Gastroesophageal sphincter (tissue), 4 donors: ENCODE data around the gene BSX. TPM values are rescaled to one million over a fixed set of nuclear protein-coding genes. Genes with fewer than 3 reads are reported as not detected.

Source experiments
- ATAC-seq: fragments of 150-250 bp; one replicate; pipeline ENCODE4 v1.9.1; 2016; ENCODE audit warnings: mild to moderate bottlenecking, moderate library complexity
- H3K27ac ChIP-seq, 4 donors: fragments of 200-600 bp; sonication (generic) in 3 of 4; 1 replicate in 3 of 4; 2 replicates in 1 of 4; pipeline ENCODE4 v1.5.1; 2016 to 2019
- H3K27me3 ChIP-seq: fragments of 200-600 bp; sonication (generic); one replicate; pipeline ENCODE4 v1.5.1; 2019
- H3K36me3 ChIP-seq, 2 donors: fragments of 200-600 bp; sonication (generic); one replicate each; pipeline ENCODE4 v1.5.1; 2019; ENCODE audit warnings: control low read depth in 1 of 2
- H3K4me1 ChIP-seq, 3 donors: fragments of 200-600 bp; sonication (generic); 1 replicate in 2 of 3; 2 replicates in 1 of 3; pipeline ENCODE4 v1.5.1; 2016 to 2019; ENCODE audit warnings: control low read depth in 2 of 3
- H3K4me3 ChIP-seq, 2 donors: fragments of 200-600 bp; sonication (generic); one replicate each; pipeline ENCODE4 v1.5.1; 2019; ENCODE audit warnings: mild to moderate bottlenecking in 1 of 2, moderate library complexity in 1 of 2
- H3K9me3 ChIP-seq, 3 donors: fragments of 200-600 bp; sonication (generic); one replicate each; pipeline ENCODE4 v1.5.1; 2017 to 2019; ENCODE audit warnings: control low read depth in 2 of 3
- CTCF ChIP-seq, 4 experiments: fragments of 200-600 bp in 2 of 4; fragments of 450-650 bp in 2 of 4; sonication (generic) in 1 of 4; IDR thresholded peaks; one replicate each; pipeline ENCODE4 v1.5.1; 2017 to 2019; ENCODE audit warnings: antibody characterized with exemption in 4 of 4, mild to moderate bottlenecking in 2 of 4, moderate library complexity in 2 of 4
- EP300 ChIP-seq: sonication (generic); formaldehyde crosslinking; IDR thresholded peaks from one replicate; pipeline ENCODE4 v1.6.1; 2017; ENCODE audit warnings: antibody characterized with exemption, mild to moderate bottlenecking
- POLR2A ChIP-seq, 2 donors: fragments of 450-650 bp; IDR thresholded peaks; one replicate each; pipeline ENCODE4 v1.6.1; 2017; ENCODE audit warnings: antibody characterized with exemption in 2 of 2, mild to moderate bottlenecking in 2 of 2, moderate library complexity in 1 of 2
- POLR2AphosphoS5 ChIP-seq: sonication (generic); formaldehyde crosslinking; IDR thresholded peaks from one replicate; pipeline ENCODE4 v1.6.1; 2017; ENCODE audit warnings: antibody characterized with exemption
- WGBS, 2 donors: methylation state at CpG; one replicate each; pipeline ENCODE4 v1.1.5; 2018; ENCODE audit warnings: low coverage in 1 of 2; 5-methylcytosine and 5-hydroxymethylcytosine counted together
- total RNA-seq, 4 donors: library from RNA; depleted of rRNA; stranded (reverse); fragments of >200 nt; gene quantifications; one replicate each; pipeline ENCODE4 v1.1.0, GENCODE V29; 2016

BSX gene
- total RNA-seq, 4 donors from 2014 or later = not detected

GRCh38 chr11:122977470-122978298, 4.0 kb downstream of the BSX start:
- WGBS, 2 donors = 8 to 10% methylated on average over 13 to 15 of the region's 50 CpGs
- no peak for TF ChIP-seq CTCF (IDR thresholded peaks at IDR 0.05)
- no peak for TF ChIP-seq EP300
- no peak for TF ChIP-seq POLR2AphosphoS5
- TF ChIP-seq POLR2A (IDR thresholded peaks at IDR 0.05) = no peak
- Histone ChIP-seq H3K9me3 (no peaks in the 10 kb centered on the region), H3K36me3 (no peaks in the 10 kb centered on the region), H3K4me1 (peaks cover 0 to 40% (median 13%) of the 10 kb centered on the region in 3 donors), H3K4me3 (peak overlapping the region in 1 of 2 donors; percentile 30), H3K27ac (no peak overlapping the region), H3K27me3 (peaks cover 98% of the 10 kb centered on the region)
- ATAC-seq = no peak

GRCh38 chr11:122976734-122977469, 4.7 kb downstream of the BSX start:
- Histone ChIP-seq H3K36me3 (no peaks in the 10 kb centered on the region), H3K27ac (no peak overlapping the region), H3K9me3 (no peaks in the 10 kb centered on the region), H3K4me3 (peak overlapping the region in 1 of 2 donors; percentile 30), H3K27me3 (peaks cover 95% of the 10 kb centered on the region), H3K4me1 (peaks cover 0 to 39% (median 13%) of the 10 kb centered on the region in 3 donors)
- no peak for ATAC-seq
- no peak for TF ChIP-seq POLR2A (IDR thresholded peaks at IDR 0.05)
- no peak for TF ChIP-seq EP300
- no peak for TF ChIP-seq CTCF (IDR thresholded peaks at IDR 0.05)
- no peak for TF ChIP-seq POLR2AphosphoS5
- WGBS, 2 donors = 0 to 2% methylated on average over 1 to 12 of the region's 50 CpGs

- Histone ChIP-seq H3K27me3 (peaks cover 95% of the 10 kb centered on the region), H3K9me3 (no peaks in the 10 kb centered on the region), H3K4me3 (no peak overlapping the region), H3K27ac (no peak overlapping the region), H3K4me1 (peaks cover 0 to 34% (median 13%) of the 10 kb centered on the region in 3 donors), H3K36me3 (no peaks in the 10 kb centered on the region)
- 10 to 11% methylated on average over 11 to 21 of the region's 21 CpGs for WGBS, 2 donors
- no peak for ATAC-seq
- TF ChIP-seq POLR2A (IDR thresholded peaks at IDR 0.05) = no peak
- TF ChIP-seq POLR2AphosphoS5 = no peak
- TF ChIP-seq CTCF (IDR thresholded peaks at IDR 0.05) = no peak
- no peak for TF ChIP-seq EP300
These were observed 5.4 kb downstream of the BSX start for GRCh38 chr11:122976061-122976733.

GRCh38 chr11:122963961-122964360, 17.7 kb downstream of the BSX start:
- peaks cover 24% of the 10 kb centered on the region for H3K27me3 ChIP-seq
- no peaks in the 10 kb centered on the region for H3K4me1 ChIP-seq
- TF ChIP-seq CTCF (IDR thresholded peaks at IDR 0.05) (no peak), POLR2AphosphoS5 (no peak), EP300 (no peak), POLR2A (IDR thresholded peaks at IDR 0.05) (no peak)
- no peak for ATAC-seq
- no peak overlapping the region for H3K4me3 ChIP-seq
- 62 to 72% methylated on average over 4 of the region's 4 CpGs for WGBS, 2 donors
- peaks cover 0 to 15% of the 10 kb centered on the region in 2 donors for H3K36me3 ChIP-seq
- no peak overlapping the region for H3K27ac ChIP-seq
- no peaks in the 10 kb centered on the region for H3K9me3 ChIP-seq
